Measurements from ENCODE around the gene PSAP.

The PSAP gene

GRCh38 chr10:71780156-71780555, 70.9 kb downstream of the PSAP start:
- DNase-seq = no peak

GRCh38 chr10:71779641-71780040, 71.4 kb downstream of the PSAP start:
- no peak for DNase-seq

DNA sequence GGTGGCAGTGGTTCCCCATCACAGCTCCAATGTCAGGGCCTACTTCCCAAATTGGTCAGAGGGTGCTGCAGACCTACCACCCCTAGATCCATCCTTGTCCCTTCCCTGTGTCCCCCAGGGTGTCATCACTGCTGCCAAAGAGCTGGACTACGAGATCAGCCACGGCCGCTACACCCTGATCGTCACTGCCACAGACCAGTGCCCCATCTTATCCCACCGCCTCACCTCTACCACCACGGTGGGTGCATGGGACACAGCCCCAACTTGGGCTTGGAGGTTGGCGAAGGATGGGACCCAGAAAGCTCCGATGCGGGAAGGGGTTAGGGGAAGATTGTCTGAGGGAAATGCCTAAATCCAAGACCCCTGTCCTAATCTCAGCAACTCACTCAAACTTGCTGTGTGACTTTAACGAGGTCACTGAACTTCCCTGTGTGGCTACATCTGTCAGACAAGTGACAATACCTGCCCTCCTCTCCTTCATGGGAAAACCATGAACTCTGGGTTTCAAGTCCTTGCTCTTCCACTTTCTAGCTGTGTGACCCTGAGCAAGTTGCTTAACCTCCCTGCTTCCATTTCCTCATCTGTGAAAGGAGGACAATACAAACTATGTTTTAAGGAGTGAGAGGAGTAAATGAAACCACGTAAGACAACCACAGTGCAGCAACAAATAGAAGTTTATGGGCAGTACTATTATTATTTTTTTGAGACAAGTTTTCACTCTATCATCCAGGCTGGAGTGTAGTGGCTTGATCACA, 72.8 kb downstream of the PSAP start:
- no peak for DNase-seq

DNA sequence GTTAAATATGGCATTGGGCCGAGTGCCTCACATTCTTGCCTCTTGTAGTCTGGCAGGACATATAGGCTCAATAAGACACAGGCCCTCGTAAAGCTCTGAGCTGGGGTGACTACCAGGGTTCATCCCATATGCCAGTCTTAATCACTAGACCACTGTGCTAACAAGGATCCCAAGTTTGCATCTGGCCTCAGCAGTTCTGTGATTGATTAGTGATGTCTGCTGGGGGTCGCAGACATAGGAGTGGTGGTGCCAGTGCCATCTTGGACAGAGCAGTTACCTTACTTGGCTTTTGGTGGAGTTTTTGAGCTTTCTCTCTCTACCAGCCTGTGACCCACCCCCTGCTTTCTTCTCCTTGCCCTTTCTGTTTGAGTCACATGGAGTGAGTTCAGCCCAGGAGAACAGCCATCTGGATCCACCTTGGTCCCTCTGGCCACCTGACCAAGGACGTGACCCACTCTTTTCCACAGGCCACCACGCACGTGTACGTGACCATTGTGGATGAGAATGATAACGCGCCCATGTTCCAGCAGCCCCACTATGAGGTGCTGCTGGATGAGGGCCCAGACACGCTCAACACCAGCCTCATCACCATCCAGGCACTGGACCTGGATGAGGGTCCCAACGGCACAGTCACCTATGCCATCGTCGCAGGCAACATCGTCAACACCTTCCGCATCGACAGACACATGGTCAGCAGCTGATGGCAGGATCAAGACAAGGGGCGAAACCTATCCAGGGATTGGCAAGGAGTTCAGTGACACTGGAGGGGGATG, 73.7 kb downstream of the PSAP start:
- DNase-seq = no peak

GRCh38 chr10:71776481-71776925, 74.5 kb downstream of the PSAP start:
- DNase-seq = no peak

- DNase-seq = no peak
Measured at GRCh38 chr10:71774916-71775702, 75.9 kb downstream of the PSAP start.

DNA sequence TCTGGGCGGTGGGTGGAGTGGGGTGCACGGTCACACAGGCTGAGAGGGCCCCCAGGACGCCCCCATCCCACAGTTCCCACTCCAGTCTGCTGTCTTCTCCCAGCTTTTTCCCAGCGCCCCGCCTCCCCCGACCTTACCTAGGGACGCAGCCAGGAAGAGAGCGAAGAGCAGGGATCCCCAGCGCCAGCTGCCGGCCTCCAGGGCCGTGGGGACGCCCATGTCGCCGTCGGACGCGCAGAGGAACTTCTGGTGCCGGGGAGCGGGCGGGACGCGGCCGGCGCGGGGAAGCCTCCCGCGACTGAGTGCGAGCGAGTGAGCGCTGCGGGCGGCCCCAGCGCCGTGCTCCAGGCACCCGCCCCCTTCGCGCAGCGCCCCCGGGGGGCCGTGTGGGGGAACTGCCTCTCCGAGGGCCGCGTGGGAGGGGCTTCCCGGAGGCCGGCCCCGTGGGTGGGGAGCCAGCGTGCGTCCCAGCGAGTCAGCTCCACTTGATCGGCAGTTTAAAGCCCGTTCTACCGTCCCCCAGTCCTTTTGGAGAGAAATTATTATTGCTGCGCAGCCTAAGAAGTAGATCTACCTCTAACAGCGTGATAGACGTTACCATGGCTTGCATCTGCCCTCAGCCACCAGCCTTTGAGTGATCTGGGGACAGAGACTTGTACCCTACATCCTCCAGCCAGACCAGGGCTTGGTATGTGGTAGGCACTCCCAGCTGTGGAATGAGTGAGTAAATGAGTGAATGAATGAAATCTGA, 77.7 kb downstream of the PSAP start, which contains the start of gene VSIR:
Gene VSIR, minus strand, starts transcription at position 300 of the 751 bp plus-strand sequence. Its CDS starts 81 bp downstream, at position 219.
- peak; percentile 56 for DNase-seq

DNA sequence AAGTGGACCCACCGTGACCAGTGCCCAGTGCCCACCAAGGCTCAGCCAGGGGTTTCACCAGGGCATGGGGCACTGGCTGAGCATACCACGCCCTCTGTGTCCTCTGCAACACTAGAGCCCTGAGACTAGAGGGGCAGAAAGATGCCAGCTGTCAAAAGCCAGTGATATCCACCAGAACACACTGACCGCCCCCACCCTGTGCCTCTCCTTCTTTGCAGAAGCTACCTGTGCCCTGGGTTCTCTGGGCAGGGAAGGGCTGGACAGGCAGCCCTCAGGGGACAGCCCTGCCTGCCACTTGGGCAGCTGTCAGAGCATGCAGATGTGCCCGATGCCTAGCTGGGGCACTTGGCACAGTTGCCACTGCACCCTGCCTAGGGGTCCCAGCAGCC, 78.2 kb downstream of the PSAP start:
- DNase-seq = no peak

- DNase-seq = peak; percentile 32
Measured at GRCh38 chr10:71771821-71772617, 79.0 kb downstream of the PSAP start.

DNA sequence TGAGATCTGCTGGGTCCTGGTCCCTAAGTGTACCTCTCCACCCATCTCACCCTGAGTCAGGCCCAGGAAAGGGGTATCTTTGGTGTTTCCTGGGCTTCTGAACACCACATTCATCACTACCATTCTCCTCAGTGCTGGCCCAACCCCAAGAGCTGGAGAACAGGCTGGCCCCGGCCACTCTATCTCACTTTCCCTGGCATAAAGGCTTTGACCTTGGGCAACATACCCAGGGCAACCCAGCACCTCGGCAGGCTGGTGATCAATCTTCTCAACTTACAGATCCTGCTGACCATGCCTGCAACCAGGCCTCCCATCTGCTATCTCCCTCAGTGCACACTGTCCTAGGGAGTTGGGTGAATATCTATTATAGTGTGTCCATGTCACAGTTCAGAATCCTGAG, 79.8 kb downstream of the PSAP start:
- DNase-seq = no peak

GRCh38 chr10:71770789-71771188, 80.3 kb downstream of the PSAP start:
- DNase-seq = no peak

DNA sequence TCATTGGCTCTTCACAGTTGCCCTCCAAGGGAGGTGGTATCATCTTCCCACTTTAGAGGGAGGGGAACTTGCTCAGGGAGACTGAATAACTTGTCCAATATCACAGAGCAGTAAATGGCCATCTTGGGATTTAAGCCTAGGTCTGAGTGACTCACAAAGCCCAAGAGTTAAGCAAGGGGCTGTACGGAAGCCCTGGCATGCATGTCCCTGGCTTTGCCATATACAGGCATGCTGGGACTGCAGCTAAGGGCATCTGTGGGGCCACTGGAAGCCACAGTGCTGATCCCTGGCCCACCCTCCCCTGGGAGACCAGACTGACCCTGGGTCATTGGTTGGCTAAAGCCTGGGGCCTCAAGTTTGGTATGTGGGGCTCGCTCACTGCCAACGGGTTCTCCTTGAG, 80.8 kb downstream of the PSAP start:
- DNase-seq = no peak

- DNase-seq = no peak
Measured at GRCh38 chr10:71769279-71769823, 81.7 kb downstream of the PSAP start.

- DNase-seq = no peak
Measured at GRCh38 chr10:71767420-71768035, 83.5 kb downstream of the PSAP start.

- DNase-seq = peak; percentile 99
Measured at GRCh38 chr10:71766717-71767419, 84.2 kb downstream of the PSAP start.
